ENCODE results near the gene SLC38A7.
"Not testable (repeated sequence)": the region's sequence is repeated elsewhere in the genome, so short reads cannot be mapped to it uniquely, and the experiment has no call there.

Gene SLC38A7

GRCh38 chr16:58638148-58639036, 46.2 kb downstream of the SLC38A7 start:
- Mint-ChIP-seq H3K4me1 (ENCODE audit: low read depth) (peaks cover 31% of the 10 kb centered on the region), H3K9me3 (no peaks in the 10 kb centered on the region), H3K27ac (peak overlapping the region; percentile 85), H3K4me3 (peak overlapping the region; percentile 33), H3K36me3 (ENCODE audit: low read depth) (no peaks in the 10 kb centered on the region), H3K27me3 (peaks cover 8% of the 10 kb centered on the region)
- intact Hi-C loops (cut with micrococcal nuclease) = loop anchor here (10.0 kb wide), 1 partner anchor 244 kb away; the partner anchor contains the start of gene GINS3

- not testable (repeated sequence) for H3K36me3 Mint-ChIP-seq (ENCODE audit: low read depth); H3K27me3 Mint-ChIP-seq; H3K9me3 Mint-ChIP-seq; H3K4me3 Mint-ChIP-seq
- H3K27ac Mint-ChIP-seq = peak overlapping the region; percentile 63
- H3K4me1 Mint-ChIP-seq (ENCODE audit: low read depth) = peaks cover 31% of the 10 kb centered on the region
- intact Hi-C loops (cut with micrococcal nuclease) = loop anchor here (10.0 kb wide), 1 partner anchor 242 kb away; the partner anchor contains the start of gene GINS3
Observed at GRCh38 chr16:58637021-58637420, 47.5 kb downstream of the SLC38A7 start.

- peaks cover 31% of the 10 kb centered on the region for H3K4me1 Mint-ChIP-seq (ENCODE audit: low read depth)
- peak overlapping the region; percentile 63 for H3K27ac Mint-ChIP-seq
- H3K27me3 Mint-ChIP-seq = peaks cover 8% of the 10 kb centered on the region
- peak overlapping the region; percentile 43 for H3K4me3 Mint-ChIP-seq
- no peaks in the 10 kb centered on the region for H3K9me3 Mint-ChIP-seq
- intact Hi-C loops (cut with micrococcal nuclease) = loop anchor here (10.0 kb wide), 1 partner anchor 242 kb away; the partner anchor contains the start of gene GINS3
- no peaks in the 10 kb centered on the region for H3K36me3 Mint-ChIP-seq (ENCODE audit: low read depth)
Observed at GRCh38 chr16:58636466-58636865, 48.1 kb downstream of the SLC38A7 start.

- intact Hi-C loops (cut with micrococcal nuclease) = loop anchor here (10.0 kb wide), 1 partner anchor 241 kb away; the partner anchor contains the start of gene GINS3
- Mint-ChIP-seq H3K9me3 (no peaks in the 10 kb centered on the region), H3K4me1 (ENCODE audit: low read depth) (peaks cover 33% of the 10 kb centered on the region)
Observed at GRCh38 chr16:58635502-58635901, 49.1 kb downstream of the SLC38A7 start.

GRCh38 chr16:58634265-58634802, 50.2 kb downstream of the SLC38A7 start:
- Mint-ChIP-seq H3K4me1 (ENCODE audit: low read depth) (peaks cover 39% of the 10 kb centered on the region), H3K4me3 (no peak overlapping the region), H3K27me3 (peaks cover 3% of the 10 kb centered on the region), H3K9me3 (no peaks in the 10 kb centered on the region), H3K27ac (no peak overlapping the region), H3K36me3 (ENCODE audit: low read depth) (peaks cover 11% of the 10 kb centered on the region)
- intact Hi-C loops (cut with micrococcal nuclease) = loop anchor here (10.0 kb wide), 1 partner anchor 240 kb away; the partner anchor contains the start of gene GINS3

More at GRCh38 chr16:58635502-58635901, 49.1 kb downstream of the SLC38A7 start:
- Mint-ChIP-seq H3K27ac (peak overlapping the region; percentile 63), H3K36me3 (ENCODE audit: low read depth) (no peaks in the 10 kb centered on the region), H3K4me3 (no peak overlapping the region), H3K27me3 (peaks cover 8% of the 10 kb centered on the region)

GRCh38 chr16:58629733-58630640, 54.6 kb downstream of the SLC38A7 start, which contains the start of gene CNOT1:
TSS of gene CNOT1 (minus strand) at chr16:58629826. CDS start at chr16:58599337, 30,489 bp downstream.
- H3K36me3 Mint-ChIP-seq (ENCODE audit: low read depth) = peaks cover 32% of the 10 kb centered on the region
- peak within 1 kb of the TSS; percentile 100 for H3K4me3 Mint-ChIP-seq
- H3K9me3 Mint-ChIP-seq = no peaks in the 10 kb centered on the region
- H3K27me3 Mint-ChIP-seq = no peaks in the 10 kb centered on the region
- H3K27ac Mint-ChIP-seq = peak within 1 kb of the TSS; percentile 99
- peaks cover 24% of the 10 kb centered on the region for H3K4me1 Mint-ChIP-seq (ENCODE audit: low read depth)
- intact Hi-C loops (cut with micrococcal nuclease) = loop anchor here (1.0 to 10.0 kb wide), 2 partner anchors 115 to 235 kb away; partner anchors contain the start of genes GINS3 and SETD6

- Mint-ChIP-seq H3K9me3 (no peaks in the 10 kb centered on the region), H3K36me3 (ENCODE audit: low read depth) (peaks cover 41% of the 10 kb centered on the region), H3K27me3 (no peaks in the 10 kb centered on the region), H3K27ac (peak overlapping the region; percentile 99), H3K4me3 (peak overlapping the region; percentile 100), H3K4me1 (ENCODE audit: low read depth) (peaks cover 24% of the 10 kb centered on the region)
- intact Hi-C loops (cut with micrococcal nuclease) = loop anchor here (1.0 kb wide), 1 partner anchor 114 kb away; the partner anchor contains the start of gene SETD6
Observed at GRCh38 chr16:58628845-58629732, 55.5 kb downstream of the SLC38A7 start.

GRCh38 chr16:58624209-58624608, 60.4 kb downstream of the SLC38A7 start:
- Mint-ChIP-seq H3K27ac (no peak overlapping the region), H3K4me1 (ENCODE audit: low read depth) (peaks cover 16% of the 10 kb centered on the region), H3K9me3 (no peaks in the 10 kb centered on the region), H3K27me3 (no peaks in the 10 kb centered on the region), H3K36me3 (ENCODE audit: low read depth) (peaks cover 78% of the 10 kb centered on the region), H3K4me3 (no peak overlapping the region)
- intact Hi-C loops (cut with micrococcal nuclease) = no loop called here

GRCh38 chr16:58620396-58620795, 64.2 kb downstream of the SLC38A7 start:
- peaks cover 3% of the 10 kb centered on the region for H3K4me1 Mint-ChIP-seq (ENCODE audit: low read depth)
- peaks cover 93% of the 10 kb centered on the region for H3K36me3 Mint-ChIP-seq (ENCODE audit: low read depth)
- H3K27me3 Mint-ChIP-seq = no peaks in the 10 kb centered on the region
- H3K27ac Mint-ChIP-seq = no peak overlapping the region
- H3K9me3 Mint-ChIP-seq = no peaks in the 10 kb centered on the region
- H3K4me3 Mint-ChIP-seq = no peak overlapping the region
- intact Hi-C loops (cut with micrococcal nuclease) = no loop called here

- peaks cover 69% of the 10 kb centered on the region for H3K36me3 Mint-ChIP-seq (ENCODE audit: low read depth)
- no peak overlapping the region for H3K27ac Mint-ChIP-seq
- H3K27me3 Mint-ChIP-seq = no peaks in the 10 kb centered on the region
- intact Hi-C loops (cut with micrococcal nuclease) = no loop called here
- peaks cover 5% of the 10 kb centered on the region for H3K4me1 Mint-ChIP-seq (ENCODE audit: low read depth)
- no peaks in the 10 kb centered on the region for H3K9me3 Mint-ChIP-seq
- no peak overlapping the region for H3K4me3 Mint-ChIP-seq
Observed at GRCh38 chr16:58615280-58615679, 69.3 kb downstream of the SLC38A7 start.
